Left colon (tissue), 2 donors: ENCODE measurements around the gene ABHD16A. TPM values are rescaled to one million over a fixed set of nuclear protein-coding genes. Genes with fewer than 3 reads are reported as not detected.

Source experiments
- ATAC-seq: fragments of 200-7000 bp; cut with Tn5 transposase; one replicate; pipeline ENCODE4 v1.9.1; 2020; ENCODE audit warnings: mild to moderate bottlenecking, moderate library complexity
- DNase-seq, 2 donors: peaks; one replicate each; pipeline ENCODE4 v3.0.0-alpha.2; 2020
- intact Hi-C, 2 donors: fragments of 100-400 bp; cut with DNase I in 1 of 2; cut with micrococcal nuclease in 1 of 2; formaldehyde crosslinking; loops; one replicate each; pipeline versions ENCODE4 v1.11.2 to v1.14.0; 2022; cut with DNase I, micrococcal nuclease
- total RNA-seq, 2 donors: library from RNA; stranded (reverse); fragmentation: NEBNext Ultra II Directional; extraction: Animal tissue kit (Norgen Biotek cat#: 25700); gene quantifications; one replicate each; pipeline ENCODE4 v1.2.1, GENCODE V29; 2021
- donor health status: DM: no; HTN: no; CAD: no.
- donor health status: DM: yes; HTN: yes; CAD: no.

Gene ABHD16A
- total RNA-seq, 2 donors from 2014 or later: 51.5 to 53.9 TPM

GRCh38 chr6:31734821-31735406, 31.8 kb upstream of the ABHD16A start:
- intact Hi-C loops: loop anchor here in 1 of 2 donors (5.0 kb wide), 1 partner anchor 97 kb away; no protein-coding TSS in a partner anchor
- peak; percentile 34 for ATAC-seq
- peak; percentile 76 to 79 for DNase-seq

- intact Hi-C loops: no loop called here
- no peak for DNase-seq
- no peak for ATAC-seq
Measured at GRCh38 chr6:31734247-31734820, 31.2 kb upstream of the ABHD16A start.

DNA sequence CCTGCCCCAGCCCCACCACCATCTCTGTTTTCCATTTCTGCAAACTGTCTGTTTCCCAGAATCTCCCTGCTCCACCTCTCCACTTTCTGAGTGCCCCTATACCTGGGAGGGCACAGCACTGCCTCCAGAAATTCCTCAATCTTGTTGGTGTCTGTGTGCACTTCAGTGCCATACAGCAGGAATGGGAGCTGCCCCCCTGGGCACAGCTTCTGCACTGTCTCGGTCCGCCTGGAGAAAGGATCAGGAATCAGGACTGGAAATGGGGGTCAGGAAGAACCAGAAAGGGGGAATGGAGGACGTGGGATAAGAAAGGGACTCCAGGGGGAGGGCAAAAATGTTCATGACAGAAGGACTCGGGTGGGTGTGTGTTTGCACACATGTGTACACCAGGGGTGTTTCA, 30.6 kb upstream of the ABHD16A start:
- ATAC-seq: no peak
- no peak for DNase-seq
- intact Hi-C loops: no loop called here

- ATAC-seq (no peak), DNase-seq (no peak)
- intact Hi-C loops: no loop called here
Measured at GRCh38 chr6:31732029-31732428, 28.9 kb upstream of the ABHD16A start.

DNA sequence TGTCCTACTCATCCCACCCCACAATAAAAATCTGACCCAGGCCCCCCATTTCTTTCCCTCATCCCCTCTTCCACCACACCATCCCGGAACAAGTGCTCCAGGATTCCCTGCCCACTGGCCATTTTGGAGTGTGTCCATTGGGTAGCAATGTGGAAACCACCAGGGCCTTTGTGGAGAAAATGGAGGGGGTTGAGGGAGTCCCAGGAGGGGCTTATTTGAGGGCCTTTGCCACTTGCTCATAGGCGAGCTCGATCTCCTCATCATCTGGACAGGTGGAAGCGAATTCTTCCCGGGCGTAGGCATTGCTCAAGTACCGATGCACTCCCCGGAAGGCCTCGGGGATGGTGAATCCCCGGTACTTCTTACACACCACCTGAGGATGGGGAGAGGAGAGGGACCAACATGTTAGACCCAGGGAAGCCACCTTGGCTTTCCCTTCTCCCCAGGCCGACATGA, 27.5 kb upstream of the ABHD16A start:
- intact Hi-C loops: no loop called here
- DNase-seq (no peak), ATAC-seq (no peak)

GRCh38 chr6:31729979-31730630, 27.0 kb upstream of the ABHD16A start:
- peak; percentile 90 to 93 for DNase-seq
- intact Hi-C loops: no loop called here

DNA sequence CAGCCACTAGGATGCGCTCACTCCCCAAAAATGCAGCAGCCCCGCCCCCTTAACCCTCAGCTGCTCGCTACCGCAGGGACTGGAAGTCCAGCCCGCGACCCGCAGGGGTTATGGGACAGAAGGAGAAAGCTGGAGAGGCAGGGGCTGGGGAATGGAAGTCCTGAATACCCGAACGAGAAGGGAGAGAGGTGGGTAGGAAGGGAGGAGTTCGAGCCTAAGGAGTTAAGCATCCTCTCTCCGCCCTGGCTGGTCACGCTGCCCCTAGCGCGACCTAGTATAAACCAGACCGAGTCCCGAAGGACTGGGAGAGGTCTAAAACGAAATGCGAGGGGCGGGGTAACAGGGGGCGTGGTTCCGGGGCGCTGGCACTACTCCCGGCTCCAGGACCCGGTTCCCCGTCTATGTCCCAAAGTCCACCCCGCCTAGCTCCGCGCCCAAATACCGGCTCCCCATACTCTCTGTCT, 26.4 kb upstream of the ABHD16A start:
- intact Hi-C loops: no loop called here
- peak; percentile 78 for ATAC-seq
- DNase-seq: peak; percentile 95 to 97

More at GRCh38 chr6:31729979-31730630, 27.0 kb upstream of the ABHD16A start:
- ATAC-seq: peak; percentile 64

- peak; percentile 59 for ATAC-seq
- intact Hi-C loops: no loop called here
- DNase-seq: peak; percentile 48 to 54
Measured at GRCh38 chr6:31728767-31729514, 25.8 kb upstream of the ABHD16A start, which contains the start of gene DDAH2. Gene DDAH2, minus strand, starts transcription at chr6:31729299. Its CDS starts 138 bp downstream, at chr6:31729161.

DNA sequence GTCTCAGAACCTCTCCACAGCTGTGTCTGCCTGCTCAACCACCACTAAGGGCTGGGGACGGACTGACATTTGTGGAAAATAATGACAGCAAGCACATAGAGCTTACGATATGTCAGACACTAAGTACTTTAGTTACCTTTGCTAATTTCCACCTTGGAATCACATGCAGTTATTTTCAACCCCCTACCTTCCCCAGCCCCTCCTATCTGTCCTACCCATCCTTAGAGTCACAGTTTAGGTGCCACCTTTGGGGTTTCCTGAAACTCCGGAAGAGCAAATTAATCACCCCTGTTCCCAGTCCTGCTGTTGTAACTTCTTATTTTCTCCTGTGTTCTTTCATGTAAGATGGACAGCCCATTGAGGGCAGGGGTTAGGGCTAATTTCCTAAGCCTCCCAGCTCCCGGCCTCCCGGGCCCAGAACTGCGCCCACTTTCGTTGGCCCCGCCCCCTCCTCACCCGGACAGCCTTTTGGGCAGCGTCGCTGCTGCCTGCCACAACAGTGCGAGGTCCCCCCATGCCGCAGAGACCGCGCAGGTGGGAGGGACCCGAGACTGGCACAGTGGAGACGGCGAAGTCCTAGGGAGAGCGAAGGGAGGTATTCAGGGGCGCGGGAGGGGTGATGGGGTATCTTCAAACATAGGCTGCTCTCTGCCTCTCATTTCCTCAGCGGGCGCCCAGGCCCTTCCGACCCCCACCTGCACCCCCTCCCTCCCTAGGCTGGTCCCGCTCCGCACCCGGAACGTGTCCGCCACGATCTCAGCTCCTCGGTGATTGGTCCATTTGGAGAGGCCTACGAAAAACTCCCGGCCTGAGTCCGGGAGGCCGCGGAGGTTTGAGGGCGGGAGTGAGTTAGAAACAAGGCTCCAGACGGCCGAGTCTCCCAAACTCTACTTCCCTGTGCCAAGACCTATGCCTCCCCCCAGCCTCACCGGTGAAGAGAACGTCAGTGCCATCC, 24.9 kb upstream of the ABHD16A start:
- no peak for ATAC-seq
- intact Hi-C loops: no loop called here
- no peak for DNase-seq

DNA sequence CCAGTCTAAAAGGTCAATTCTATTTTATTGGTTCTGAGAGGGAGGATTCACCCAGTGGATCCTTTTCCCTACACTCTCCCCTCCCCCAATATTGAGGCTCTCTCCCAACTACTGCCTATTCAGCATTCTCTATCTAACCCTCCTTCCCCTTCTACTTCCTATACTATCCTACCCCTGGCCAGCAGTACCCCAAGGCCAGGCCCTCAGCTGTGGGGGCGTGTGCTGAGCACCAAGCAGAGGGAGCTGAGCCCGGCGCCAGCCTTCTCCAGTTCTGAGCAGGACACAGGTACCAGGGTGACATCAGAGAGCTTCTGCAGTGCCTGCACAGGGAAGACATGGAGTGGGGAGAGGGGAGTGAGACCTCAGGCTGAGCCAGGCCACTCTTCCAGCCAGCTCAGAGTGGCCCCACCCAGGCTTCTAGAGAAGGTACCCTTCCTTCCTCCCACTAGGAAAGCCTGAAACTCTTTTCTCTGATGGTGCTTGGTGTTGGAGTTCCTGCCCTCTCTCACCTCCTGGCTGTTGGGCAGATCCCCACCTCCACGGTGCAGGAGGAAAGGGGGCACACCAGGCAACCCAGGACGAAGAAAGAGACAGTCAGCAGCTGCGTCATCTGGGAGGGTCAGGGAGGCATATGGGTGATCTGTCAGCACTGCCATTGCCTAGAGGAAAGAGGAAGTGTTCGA, 24.1 kb upstream of the ABHD16A start:
- peak; percentile 21 for ATAC-seq
- DNase-seq: no peak

GRCh38 chr6:31725502-31726350, 22.6 kb upstream of the ABHD16A start:
- intact Hi-C loops: no loop called here
- DNase-seq (no peak), ATAC-seq (no peak)

More for the DNA sequence above, 24.1 kb upstream of the ABHD16A start:
- intact Hi-C loops: no loop called here

- DNase-seq (no peak), ATAC-seq (no peak)
- intact Hi-C loops: no loop called here
Measured at GRCh38 chr6:31723980-31724691, 21.0 kb upstream of the ABHD16A start.

- ATAC-seq: no peak
- intact Hi-C loops: no loop called here
Measured at GRCh38 chr6:31723245-31723979, 20.3 kb upstream of the ABHD16A start, which contains the start of gene MPIG6B. Gene MPIG6B, plus strand, starts transcription at chr6:31723373. Its CDS starts 11 bp downstream, at chr6:31723384.

DNA sequence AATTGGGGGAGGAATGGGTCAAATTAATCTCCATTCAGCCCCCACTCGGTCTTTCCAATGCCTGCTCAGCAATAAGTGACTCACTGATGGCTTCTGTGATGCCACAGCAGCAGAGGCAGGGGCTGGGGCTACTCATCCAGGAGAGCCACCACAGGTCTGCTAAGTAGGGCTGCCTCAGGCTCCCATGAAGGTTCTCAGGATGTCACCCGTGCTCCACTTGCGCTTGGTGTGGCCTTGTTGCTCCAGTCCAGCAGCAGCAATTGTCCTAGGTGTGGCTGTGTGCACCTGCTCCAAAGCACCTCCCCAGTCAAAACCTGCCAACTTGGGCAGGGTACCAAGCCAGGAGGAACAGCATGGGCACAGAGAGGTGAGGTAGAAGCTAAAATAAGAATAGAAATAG, 19.0 kb upstream of the ABHD16A start:
- ATAC-seq (peak; percentile 12), DNase-seq (no peak)
- intact Hi-C loops: no loop called here

More at GRCh38 chr6:31723245-31723979, 20.3 kb upstream of the ABHD16A start, which contains the start of gene MPIG6B:
- no peak for DNase-seq

GRCh38 chr6:31721351-31722020, 18.4 kb upstream of the ABHD16A start, which contains the start of gene LY6G6C:
Gene LY6G6C, minus strand, starts transcription at chr6:31721746. Its CDS starts 67 bp downstream, at chr6:31721679.
- intact Hi-C loops: no loop called here
- DNase-seq: no peak
- no peak for ATAC-seq
